ENCODE data around the gene DEFB131B.
"Not testable (repeated sequence)": the region's sequence is repeated elsewhere in the genome, so short reads cannot be mapped to it uniquely, and the experiment has no call there.

The DEFB131B gene

GRCh38 chr11:71878059-71878458 lies at the start of gene DEFB131B:
Gene DEFB131B (plus strand): TSS chr11:71878453. CDS start chr11:71878453, 0 bp downstream.
- not testable (repeated sequence) for DNase-seq

- DNase-seq: not testable (repeated sequence)
These were observed 49.0 kb upstream of the DEFB131B start for GRCh38 chr11:71829247-71829646.

GRCh38 chr11:71829686-71830085 lies 48.6 kb upstream of the DEFB131B start:
- DNase-seq: not testable (repeated sequence)

GRCh38 chr11:71832811-71833210 lies 45.4 kb upstream of the DEFB131B start, which contains the start of gene DEFB108B:
Gene DEFB108B (plus strand): TSS chr11:71833200. CDS start chr11:71833200, 0 bp downstream.
- DNase-seq: not testable (repeated sequence)

- not testable (repeated sequence) for DNase-seq
These were observed 35.5 kb upstream of the DEFB131B start for GRCh38 chr11:71842720-71843119.

- not testable (repeated sequence) for DNase-seq
These were observed 34.9 kb upstream of the DEFB131B start for GRCh38 chr11:71843355-71843754.

GRCh38 chr11:71843858-71844257 lies 34.4 kb upstream of the DEFB131B start:
- DNase-seq: no peak

- DNase-seq: not testable (repeated sequence)
These were observed 24.4 kb upstream of the DEFB131B start for GRCh38 chr11:71853895-71854294.

- not testable (repeated sequence) for DNase-seq
These were observed 22.4 kb upstream of the DEFB131B start for GRCh38 chr11:71855880-71856279.

GRCh38 chr11:71860835-71861234 lies 17.4 kb upstream of the DEFB131B start:
- not testable (repeated sequence) for DNase-seq

- DNase-seq: peak; percentile 18
These were observed 14.2 kb upstream of the DEFB131B start for GRCh38 chr11:71863978-71864627.

GRCh38 chr11:71867209-71867608 lies 11.0 kb upstream of the DEFB131B start:
- not testable (repeated sequence) for DNase-seq

GRCh38 chr11:71869931-71870330 lies 8.3 kb upstream of the DEFB131B start:
- not testable (repeated sequence) for DNase-seq

- DNase-seq: not testable (repeated sequence)
These were observed 7.6 kb upstream of the DEFB131B start for GRCh38 chr11:71870661-71871060.

GRCh38 chr11:71876262-71876661 lies 2.0 kb upstream of the DEFB131B start:
- not testable (repeated sequence) for DNase-seq

- not testable (repeated sequence) for DNase-seq
These were observed 7.6 kb downstream of the DEFB131B start for GRCh38 chr11:71885806-71886205.

GRCh38 chr11:71888335-71889010 lies 10.2 kb downstream of the DEFB131B start:
- DNase-seq: not testable (repeated sequence)

- DNase-seq: not testable (repeated sequence)
These were observed 11.1 kb downstream of the DEFB131B start for GRCh38 chr11:71889181-71889872.

- no peak for DNase-seq
These were observed 17.7 kb downstream of the DEFB131B start for GRCh38 chr11:71895961-71896360.

GRCh38 chr11:71901137-71901536 lies 22.9 kb downstream of the DEFB131B start:
- not testable (repeated sequence) for DNase-seq

- no peak for DNase-seq
These were observed 30.0 kb downstream of the DEFB131B start for GRCh38 chr11:71908218-71908617.

- not testable (repeated sequence) for DNase-seq
These were observed 32.5 kb downstream of the DEFB131B start for GRCh38 chr11:71910775-71911174.

- peak; percentile 89 for DNase-seq
These were observed 33.2 kb downstream of the DEFB131B start for GRCh38 chr11:71911321-71911985.

All from stimulated activated CD4-positive, alpha-beta T cell treated with anti-CD3 and anti-CD28 coated beads, Interleukin-15, amount 100 ng/mL, for 24 hours (primary cell).